Endothelial cell of umbilical vein (primary cell): ENCODE measurements around the gene CCP110.
A peak's percentile ranks its signal among the peaks of the same experiment; 100 is the strongest.

Source experiments
- EZH2 ChIP-seq: IDR thresholded peaks from 2 replicates; pipeline ENCODE4 v1.6.1; 2012; ENCODE audit warnings: borderline replicate concordance, low read depth, mild to moderate bottlenecking, moderate library complexity, low read length, inconsistent platforms; ENCODE audit not compliant: severe bottlenecking
- FOS ChIP-seq: IDR thresholded peaks from 2 replicates; pipeline ENCODE4 v1.6.1; 2011; ENCODE audit warnings: mild to moderate bottlenecking, low read length, moderate library complexity, borderline replicate concordance; ENCODE audit not compliant: insufficient read depth
- GATA2 ChIP-seq: IDR thresholded peaks from 2 replicates; pipeline ENCODE4 v1.7.0; 2011; ENCODE audit warnings: low read depth, mild to moderate bottlenecking, moderate library complexity, mixed read lengths, low read length; ENCODE audit not compliant: insufficient read length, insufficient read depth
- JUN ChIP-seq: IDR thresholded peaks from 2 replicates; pipeline ENCODE4 v1.6.1; 2011; ENCODE audit warnings: borderline replicate concordance, low read depth; ENCODE audit not compliant: insufficient read length, insufficient read depth
- MYC ChIP-seq: IDR thresholded peaks from one replicate; pipeline ENCODE4 v1.6.1; 2011; ENCODE audit warnings: mild to moderate bottlenecking, low read depth, low read length
- POLR2A ChIP-seq: IDR thresholded peaks from 2 replicates; pipeline ENCODE4 v1.6.1; 2012; ENCODE audit warnings: low read depth, mild to moderate bottlenecking, control low read depth, low read length
- POLR2AphosphoS5 ChIP-seq: IDR thresholded peaks from 2 replicates; pipeline ENCODE4 v1.6.1; 2012; ENCODE audit warnings: low read depth, mild to moderate bottlenecking, control low read depth, low read length, moderate library complexity; ENCODE audit not compliant: insufficient read depth
- TF ChIP-seq, protein P1 (sequence below), 2 donors: IDR thresholded peaks; 1 replicate in 1 of 2; 2 replicates in 1 of 2; pipeline ENCODE4 v1.5.1; 2011; ENCODE audit warnings: low read length in 2 of 2, mild to moderate bottlenecking in 2 of 2, moderate library complexity in 2 of 2, control low read depth in 1 of 2, inconsistent platforms in 1 of 2, low read depth in 1 of 2; ENCODE audit not compliant: insufficient read depth in 1 of 2; ENCODE audit errors: extremely low read depth in 1 of 2
- TF ChIP-seq, protein P2 (sequence below): IDR thresholded peaks from 2 replicates; pipeline ENCODE4 v1.6.1; 2011; ENCODE audit not compliant: insufficient read depth, insufficient read length

- TF ChIP-seq, protein P1, sequence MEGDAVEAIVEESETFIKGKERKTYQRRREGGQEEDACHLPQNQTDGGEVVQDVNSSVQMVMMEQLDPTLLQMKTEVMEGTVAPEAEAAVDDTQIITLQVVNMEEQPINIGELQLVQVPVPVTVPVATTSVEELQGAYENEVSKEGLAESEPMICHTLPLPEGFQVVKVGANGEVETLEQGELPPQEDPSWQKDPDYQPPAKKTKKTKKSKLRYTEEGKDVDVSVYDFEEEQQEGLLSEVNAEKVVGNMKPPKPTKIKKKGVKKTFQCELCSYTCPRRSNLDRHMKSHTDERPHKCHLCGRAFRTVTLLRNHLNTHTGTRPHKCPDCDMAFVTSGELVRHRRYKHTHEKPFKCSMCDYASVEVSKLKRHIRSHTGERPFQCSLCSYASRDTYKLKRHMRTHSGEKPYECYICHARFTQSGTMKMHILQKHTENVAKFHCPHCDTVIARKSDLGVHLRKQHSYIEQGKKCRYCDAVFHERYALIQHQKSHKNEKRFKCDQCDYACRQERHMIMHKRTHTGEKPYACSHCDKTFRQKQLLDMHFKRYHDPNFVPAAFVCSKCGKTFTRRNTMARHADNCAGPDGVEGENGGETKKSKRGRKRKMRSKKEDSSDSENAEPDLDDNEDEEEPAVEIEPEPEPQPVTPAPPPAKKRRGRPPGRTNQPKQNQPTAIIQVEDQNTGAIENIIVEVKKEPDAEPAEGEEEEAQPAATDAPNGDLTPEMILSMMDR (IDR thresholded peaks at IDR 0.05; ENCODE audit: extremely low read depth in 1 of 2, insufficient read depth in 1 of 2, low read depth in 1 of 2, low read length in 2 of 2), result peak; percentile 46 to 56
- TF ChIP-seq POLR2AphosphoS5 (no peak), MYC (no peak), EZH2 (no peak), JUN (no peak), GATA2 (no peak), POLR2A (no peak), FOS (no peak)
- TF ChIP-seq, protein P2, sequence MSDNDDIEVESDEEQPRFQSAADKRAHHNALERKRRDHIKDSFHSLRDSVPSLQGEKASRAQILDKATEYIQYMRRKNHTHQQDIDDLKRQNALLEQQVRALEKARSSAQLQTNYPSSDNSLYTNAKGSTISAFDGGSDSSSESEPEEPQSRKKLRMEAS, result no peak
Measured at GRCh38 chr16:19559242-19559910, 35.6 kb downstream of the CCP110 start.
